ENCODE measurements around the gene CACNG8. TPM values are rescaled to one million over a fixed set of nuclear protein-coding genes. Genes with fewer than 3 reads are reported as not detected.
"Not testable (repeated sequence)": the region's sequence is repeated elsewhere in the genome, so short reads cannot be mapped to it uniquely, and the experiment has no call there.

CACNG8 gene
- total RNA-seq, 2 experiments from 2014 or later: 0.02 TPM; not detected in 1

DNA sequence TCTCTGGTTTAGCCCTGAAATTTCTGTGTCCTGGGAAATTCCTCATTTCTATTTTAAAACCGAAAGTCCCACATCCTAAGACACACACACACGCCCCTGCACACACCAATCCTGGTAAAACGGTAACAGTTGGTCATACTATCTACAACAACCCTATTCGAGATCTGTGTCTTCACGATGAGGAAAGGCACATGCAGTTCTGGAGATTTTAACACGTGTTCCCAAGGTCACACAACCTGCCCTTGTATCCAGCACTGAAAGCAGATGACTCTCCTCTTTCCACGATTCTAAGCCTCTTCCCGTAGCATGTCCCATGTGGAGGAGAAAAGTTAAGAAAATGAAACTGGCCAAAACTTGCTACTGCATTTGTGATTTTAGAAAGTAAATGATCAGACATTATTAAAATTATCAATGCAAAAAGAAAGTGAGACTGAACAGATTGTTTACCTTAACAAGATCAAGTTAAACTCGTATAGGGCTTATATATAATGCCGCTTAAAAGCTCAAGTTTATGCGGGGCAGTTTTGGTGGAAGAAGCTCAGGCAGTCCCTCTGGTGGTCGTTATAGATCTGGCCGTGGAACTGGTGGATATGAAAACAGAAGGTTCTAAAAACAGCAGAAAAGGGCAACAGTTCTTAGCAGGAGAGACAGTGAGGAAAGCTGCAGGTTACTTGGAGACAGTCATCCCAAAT is 68.3 kb downstream of the CACNG8 start:
- Mint-ChIP-seq H3K27me3 (peaks cover 22% of the 10 kb centered on the region), H3K4me1 (ENCODE audit: low read depth) (no peaks in the 10 kb centered on the region), H3K36me3 (no peaks in the 10 kb centered on the region), H3K27ac (no peak overlapping the region), H3K4me3 (no peak overlapping the region), H3K9me3 (no peaks in the 10 kb centered on the region)
- POLR2A ChIA-PET: no interaction called here
- intact Hi-C loops (cut with micrococcal nuclease): no loop called here
- CTCF ChIA-PET: interaction anchor here (0.9 to 1.0 kb wide), 4 partner anchors 8 to 240 kb away, joined by 3 to 9 read pairs (median 4); no protein-coding TSS in a partner anchor
- no peak for DNase-seq

- POLR2A ChIA-PET: no interaction called here
- CTCF ChIA-PET: interaction anchor here (0.6 to 1.1 kb wide), 3 partner anchors 11 to 1148 kb away, joined by 3 to 7 read pairs (median 3); no protein-coding TSS in a partner anchor
- H3K4me3 Mint-ChIP-seq: no peak overlapping the region
- no peaks in the 10 kb centered on the region for H3K36me3 Mint-ChIP-seq
- no peaks in the 10 kb centered on the region for H3K4me1 Mint-ChIP-seq (ENCODE audit: low read depth)
- no peak overlapping the region for H3K27ac Mint-ChIP-seq
- intact Hi-C loops (cut with micrococcal nuclease): no loop called here
- H3K27me3 Mint-ChIP-seq: peaks cover 10% of the 10 kb centered on the region
- no peak for DNase-seq
- H3K9me3 Mint-ChIP-seq: no peaks in the 10 kb centered on the region
These were observed 72.8 kb downstream of the CACNG8 start for GRCh38 chr19:54035215-54036178.

- intact Hi-C loops (cut with micrococcal nuclease); H3K36me3 Mint-ChIP-seq; CTCF ChIA-PET; H3K4me3 Mint-ChIP-seq; H3K27ac Mint-ChIP-seq; H3K27me3 Mint-ChIP-seq; DNase-seq; H3K4me1 Mint-ChIP-seq (ENCODE audit: low read depth); POLR2A ChIA-PET; H3K9me3 Mint-ChIP-seq: not testable (repeated sequence)
These were observed 73.8 kb downstream of the CACNG8 start for GRCh38 chr19:54036542-54036941.

Other genes starting within 250 kb of the CACNG8 start
- not detected for gene NLRP12, start 138.6 kb upstream of the CACNG8 start, total RNA-seq
- gene MYADM, start 95.1 kb upstream of the CACNG8 start, total RNA-seq: 10 to 100 TPM; 40.3 to 45.5 TPM
- gene PRKCG, start 80.7 kb upstream of the CACNG8 start, total RNA-seq: not detected
- not detected for gene CACNG7, start 53.7 kb upstream of the CACNG8 start, total RNA-seq
- not detected for gene CACNG6, start 28.7 kb downstream of the CACNG8 start, total RNA-seq
- gene VSTM1, start 101.0 kb downstream of the CACNG8 start, total RNA-seq: not detected
- not detected for gene TARM1, start 118.4 kb downstream of the CACNG8 start, total RNA-seq
- gene OSCAR, start 137.9 kb downstream of the CACNG8 start, total RNA-seq: under 1 TPM; 0.29 to 0.59 TPM
- gene NDUFA3, start 139.9 kb downstream of the CACNG8 start, total RNA-seq: 100 to 1,000 TPM; 106 to 113 TPM
- 10 to 100 TPM; 27.1 to 31.6 TPM for gene TFPT, start 152.7 kb downstream of the CACNG8 start, total RNA-seq
- 10 to 100 TPM; 74.4 to 74.6 TPM for gene PRPF31, start 152.8 kb downstream of the CACNG8 start, total RNA-seq
- 10 to 100 TPM; 54.6 to 58.7 TPM for gene CNOT3, start 174.8 kb downstream of the CACNG8 start, total RNA-seq
- 1 to 10 TPM; 4.7 to 5.3 TPM for gene LENG1, start 196.8 kb downstream of the CACNG8 start, total RNA-seq
- gene TMC4, start 210.2 kb downstream of the CACNG8 start, total RNA-seq: under 1 TPM; 0.26 to 0.27 TPM
- gene MBOAT7, start 226.6 kb downstream of the CACNG8 start, total RNA-seq: 100 to 1,000 TPM; 107 to 112 TPM
- gene TSEN34, start 228.4 kb downstream of the CACNG8 start, total RNA-seq: 10 to 100 TPM; 15.5 to 16.3 TPM
- 1,000 to 10,000 TPM; 1,595 to 1,653 TPM for gene RPS9, start 237.9 kb downstream of the CACNG8 start, total RNA-seq

All from activated CD4-positive, alpha-beta memory T cell treated with anti-CD3 and anti-CD28 coated beads for 36 hours (primary cell).